Stimulated activated CD4-positive, alpha-beta T cell treated with anti-CD3 and anti-CD28 coated beads, Interleukin-1b, Interleukin-23, amount 100 ng/mL, for 1 hour (primary cell): ENCODE measurements around the gene LPAR3.

ENCODE experiments used
- DNase-seq, 2 donors: peaks; one replicate each; pipeline ENCODE4 v3.0.0-alpha.2; 2020; ENCODE audit warnings: low read depth in 2 of 2

Gene LPAR3

DNA sequence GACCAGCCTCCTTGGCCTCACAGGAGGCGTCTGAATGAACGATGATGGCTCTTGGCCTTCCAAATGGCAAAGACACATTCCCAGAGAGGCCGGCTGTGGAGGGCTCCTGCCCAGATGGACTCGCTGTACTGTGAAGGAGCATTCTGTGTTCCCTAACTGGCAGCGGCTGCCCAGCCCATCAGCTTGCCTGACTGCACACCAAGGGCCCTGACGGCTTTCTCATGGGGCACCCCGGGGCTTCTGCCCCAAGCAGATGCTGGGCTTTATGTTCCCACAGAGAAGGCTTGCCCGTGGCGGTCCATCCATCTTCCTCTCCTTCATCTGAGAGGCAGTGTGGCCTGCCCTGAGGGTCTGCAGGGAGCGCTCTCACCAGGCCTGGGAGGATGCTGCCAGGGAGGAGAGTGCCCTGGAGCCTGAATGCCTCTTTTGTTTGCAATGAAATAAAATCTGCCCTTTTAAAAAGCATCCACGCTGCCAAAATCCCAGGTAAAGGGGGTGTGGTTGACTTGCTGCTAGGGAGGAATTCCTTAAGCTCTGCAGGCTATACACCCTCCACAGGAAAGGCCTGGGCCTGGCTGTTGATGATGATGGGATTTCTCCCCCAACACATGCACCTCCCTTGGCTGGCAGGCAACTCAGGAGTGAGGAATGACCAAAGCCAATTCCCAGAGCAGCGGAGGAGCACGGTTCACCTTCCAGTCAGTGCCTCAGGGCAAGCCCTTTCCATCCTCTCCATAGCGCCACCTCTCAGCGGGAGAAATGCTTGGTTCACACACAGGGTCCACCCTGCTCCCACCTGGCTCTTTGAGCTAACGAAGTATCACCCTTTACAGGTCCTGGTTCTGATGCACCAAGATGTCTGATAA lies 118.1 kb downstream of the LPAR3 start:
- no peak for DNase-seq

GRCh38 chr1:84773933-84774497 lies 119.0 kb downstream of the LPAR3 start:
- DNase-seq = no peak

DNA sequence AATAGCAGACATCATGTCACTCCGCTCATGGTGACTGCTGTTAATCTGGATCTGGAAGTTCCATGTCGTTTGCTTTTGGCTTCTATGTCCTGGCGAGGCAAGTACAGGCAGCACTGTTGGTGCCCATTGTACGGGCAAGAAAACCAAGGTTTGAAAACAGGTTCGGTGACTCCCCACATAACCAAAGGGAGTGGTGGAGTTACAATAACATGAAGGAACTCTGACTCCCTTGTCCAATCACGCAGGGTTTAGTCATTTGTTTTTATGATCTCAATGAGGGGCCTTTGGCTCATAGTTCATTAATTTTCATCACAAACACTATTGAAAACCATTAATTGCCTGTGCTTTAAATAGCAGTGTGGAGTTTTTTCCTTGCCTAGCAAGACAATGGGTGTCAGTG lies 119.8 kb downstream of the LPAR3 start:
- DNase-seq = no peak

DNA sequence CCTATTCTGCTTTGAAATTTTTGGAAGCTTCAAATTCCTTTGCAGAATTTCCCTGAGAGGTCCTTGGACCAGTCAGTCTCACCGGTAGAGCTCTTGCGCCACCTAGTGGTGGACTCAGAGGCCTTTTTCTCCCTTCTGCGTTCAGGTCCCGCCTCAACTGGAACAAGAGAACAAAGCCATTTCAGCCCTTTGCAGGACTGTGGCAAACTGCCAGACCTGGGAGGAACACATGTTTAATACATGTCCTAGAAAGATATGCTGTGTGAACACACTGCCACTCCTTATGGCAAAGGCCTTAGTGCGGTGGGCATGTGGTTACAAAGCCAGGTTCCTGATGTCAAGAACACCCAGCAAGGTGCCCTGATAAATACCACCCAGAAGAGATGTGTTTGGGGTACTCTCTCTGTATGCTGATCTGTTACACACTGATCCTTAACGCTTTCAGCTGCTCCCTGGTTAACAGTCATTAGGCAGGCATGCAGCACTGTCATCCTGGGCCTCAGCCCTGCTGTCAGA lies 120.5 kb downstream of the LPAR3 start:
- DNase-seq = peak; percentile 26 to 37

DNA sequence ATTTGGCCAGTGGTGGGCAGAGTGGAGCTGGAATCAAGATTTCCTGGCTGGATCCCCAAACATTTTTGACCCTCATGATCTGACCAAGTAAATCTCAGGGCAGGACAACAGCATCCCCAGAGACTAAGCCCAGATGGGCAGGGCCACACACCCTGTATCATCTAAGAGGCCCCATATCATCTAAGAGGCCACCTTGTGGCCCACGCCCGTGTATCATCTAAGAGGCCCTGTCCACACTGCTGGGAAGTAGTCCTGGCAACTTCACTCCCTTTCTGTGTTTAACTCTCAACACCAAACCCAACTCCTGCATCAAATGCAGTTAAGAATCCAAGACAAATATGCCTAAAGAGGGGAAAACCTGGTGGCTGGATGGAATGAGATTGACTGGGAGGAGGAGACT lies 121.1 kb downstream of the LPAR3 start:
- DNase-seq = no peak

- no peak for DNase-seq
Measured at GRCh38 chr1:84770481-84770880, 122.5 kb downstream of the LPAR3 start.

- DNase-seq = no peak
Measured at GRCh38 chr1:84769636-84770035, 123.4 kb downstream of the LPAR3 start.

GRCh38 chr1:84768634-84769033 lies 124.4 kb downstream of the LPAR3 start:
- DNase-seq = no peak

GRCh38 chr1:84763912-84764680 lies 128.9 kb downstream of the LPAR3 start:
- no peak for DNase-seq

GRCh38 chr1:84762664-84763063 lies 130.3 kb downstream of the LPAR3 start:
- DNase-seq = no peak
